MCF 10A (cell line): ENCODE measurements around the gene CYP21A2. TPM values are rescaled to one million over a fixed set of nuclear protein-coding genes. Genes with fewer than 3 reads are reported as not detected.

Experiments used
- BruUV-seq: library from RNA; stranded (reverse); fragments of 400-500 nt; replicated peaks from 2 replicates; lab custom pipeline; 2021; lab: Mats Ljungman, UMichigan
- CTCF ChIA-PET: fragments of 300-600 bp; sonication (Branson Sonifier 250); formaldehyde crosslinking; extraction: SDS; loops from one replicate; lab custom pipeline; 2021; ENCODE audit warnings: antibody characterized with exemption, inconsistent platforms; lab: Yijun Ruan, JAX
- POLR2A ChIA-PET: fragments of 300-600, 350-650 bp; sonication (Branson Sonifier 250); formaldehyde crosslinking; extraction: SDS; loops from one replicate; lab custom pipeline; 2020; ENCODE audit warnings: antibody characterized with exemption, inconsistent platforms; lab: Yijun Ruan, JAX
- DNase-seq: peaks from one replicate; pipeline ENCODE4 v3.0.0-alpha.2; 2018; ENCODE audit not compliant: unreplicated experiment
- H3K27ac Mint-ChIP-seq: one replicate; pipeline ENCODE4 v1.8.0; 2022; ENCODE audit warnings: mild to moderate bottlenecking, low read depth, mixed read lengths; ENCODE audit not compliant: unreplicated experiment
- H3K27me3 Mint-ChIP-seq: one replicate; pipeline ENCODE4 v1.8.0; 2022; ENCODE audit warnings: mixed read lengths; ENCODE audit not compliant: insufficient read depth, unreplicated experiment
- H3K36me3 Mint-ChIP-seq: one replicate; pipeline ENCODE4 v1.8.0; 2022; ENCODE audit warnings: mild to moderate bottlenecking, moderate library complexity, mixed read lengths; ENCODE audit not compliant: insufficient read depth, unreplicated experiment
- H3K4me1 Mint-ChIP-seq: one replicate; pipeline ENCODE4 v1.8.0; 2022; ENCODE audit warnings: mixed read lengths; ENCODE audit not compliant: insufficient read depth, unreplicated experiment
- H3K4me3 Mint-ChIP-seq: one replicate; pipeline ENCODE4 v1.8.0; 2022; ENCODE audit warnings: mild to moderate bottlenecking, moderate library complexity, mixed read lengths; ENCODE audit not compliant: unreplicated experiment
- H3K9me3 Mint-ChIP-seq: one replicate; pipeline ENCODE4 v1.8.0; 2022; ENCODE audit warnings: mixed read lengths; ENCODE audit not compliant: unreplicated experiment
- intact Hi-C: fragments of 100-400 bp; cut with micrococcal nuclease; formaldehyde crosslinking; loops from 2 replicates; pipeline ENCODE4 v1.14.1; 2022
- total RNA-seq: library from RNA; stranded (reverse); gene quantifications from 2 replicates; pipeline ENCODE4 v1.2.3, GENCODE V29; 2022
- TF ChIP-seq, protein P1 (sequence below): fragments of 200-600 bp; IDR thresholded peaks from one replicate; pipeline ENCODE4 v1.8.0; 2022; ENCODE audit warnings: antibody characterized with exemption, mild to moderate bottlenecking; ENCODE audit not compliant: unreplicated experiment

The CYP21A2 gene
- total RNA-seq, 1 experiment from 2014 or later, result 0.33 TPM

DNA sequence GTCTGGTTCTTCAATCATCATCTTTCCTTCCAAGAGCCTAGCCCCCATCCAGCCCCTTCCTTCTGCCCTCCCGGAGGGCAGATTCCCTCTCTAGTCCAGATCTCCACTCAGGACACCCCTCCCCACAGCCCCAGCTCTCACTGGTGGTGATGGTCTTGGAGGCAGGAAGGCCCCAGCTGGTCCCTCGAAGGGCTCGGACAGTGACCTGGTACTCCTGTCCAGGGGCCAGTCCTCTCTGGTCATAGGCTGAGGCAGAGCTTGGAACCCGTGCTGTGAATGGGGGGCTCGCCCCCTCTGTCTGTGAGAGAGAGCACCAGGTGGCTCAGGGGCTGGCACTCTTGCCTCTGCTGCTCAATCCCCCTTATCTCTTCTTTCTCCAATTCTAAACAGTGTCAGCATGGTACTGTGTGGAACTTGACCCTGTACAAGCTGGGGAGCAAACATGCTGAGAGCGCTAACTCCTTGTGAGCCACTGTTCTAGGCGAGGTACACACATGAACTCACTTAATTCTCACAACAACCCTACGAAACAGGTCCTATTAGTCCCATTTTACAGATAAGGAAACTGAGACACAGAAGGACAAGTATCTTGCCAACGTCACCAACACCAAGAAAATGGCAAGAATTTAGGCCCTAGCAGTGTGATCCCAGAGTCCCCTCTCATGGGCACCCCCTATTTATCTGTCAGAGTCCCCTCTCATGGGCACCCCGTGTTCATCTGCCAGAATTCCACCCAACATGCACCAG is 51.0 kb downstream of the CYP21A2 start:
- no peak overlapping the region for H3K27ac Mint-ChIP-seq

More for the DNA sequence above, 51.0 kb downstream of the CYP21A2 start:
- H3K9me3 Mint-ChIP-seq, result no peaks in the 10 kb centered on the region
- DNase-seq, result no peak
- BruUV-seq, result no TSS peak
- TF ChIP-seq, protein P1, sequence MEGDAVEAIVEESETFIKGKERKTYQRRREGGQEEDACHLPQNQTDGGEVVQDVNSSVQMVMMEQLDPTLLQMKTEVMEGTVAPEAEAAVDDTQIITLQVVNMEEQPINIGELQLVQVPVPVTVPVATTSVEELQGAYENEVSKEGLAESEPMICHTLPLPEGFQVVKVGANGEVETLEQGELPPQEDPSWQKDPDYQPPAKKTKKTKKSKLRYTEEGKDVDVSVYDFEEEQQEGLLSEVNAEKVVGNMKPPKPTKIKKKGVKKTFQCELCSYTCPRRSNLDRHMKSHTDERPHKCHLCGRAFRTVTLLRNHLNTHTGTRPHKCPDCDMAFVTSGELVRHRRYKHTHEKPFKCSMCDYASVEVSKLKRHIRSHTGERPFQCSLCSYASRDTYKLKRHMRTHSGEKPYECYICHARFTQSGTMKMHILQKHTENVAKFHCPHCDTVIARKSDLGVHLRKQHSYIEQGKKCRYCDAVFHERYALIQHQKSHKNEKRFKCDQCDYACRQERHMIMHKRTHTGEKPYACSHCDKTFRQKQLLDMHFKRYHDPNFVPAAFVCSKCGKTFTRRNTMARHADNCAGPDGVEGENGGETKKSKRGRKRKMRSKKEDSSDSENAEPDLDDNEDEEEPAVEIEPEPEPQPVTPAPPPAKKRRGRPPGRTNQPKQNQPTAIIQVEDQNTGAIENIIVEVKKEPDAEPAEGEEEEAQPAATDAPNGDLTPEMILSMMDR, result no peak
- intact Hi-C loops, result no loop called here
- peaks cover 34% of the 10 kb centered on the region for H3K4me1 Mint-ChIP-seq
- peaks cover 24% of the 10 kb centered on the region for H3K27me3 Mint-ChIP-seq
- peaks cover 5% of the 10 kb centered on the region for H3K36me3 Mint-ChIP-seq
- no peak overlapping the region for H3K4me3 Mint-ChIP-seq
- CTCF ChIA-PET, result interaction anchor here (0.7 to 1.4 kb wide), 3 partner anchors 12 to 119 kb away, joined by 3 to 6 read pairs (median 3); no protein-coding TSS in a partner anchor
- POLR2A ChIA-PET, result interaction anchor here (1.6 to 1.7 kb wide), 2 partner anchors 29 to 41 kb away, joined by 4 to 6 read pairs; partner anchors contain the start of gene FKBPL

Other genes starting within 250 kb of the CYP21A2 start
- gene VARS1, start 242.7 kb upstream of the CYP21A2 start, total RNA-seq, result 133 and 200 TPM in 2 replicates
- gene LSM2, start 231.4 kb upstream of the CYP21A2 start, total RNA-seq, result 36.9 and 47.4 TPM in 2 replicates
- 0.35 and 0.79 TPM in 2 replicates for gene HSPA1L, start 223.1 kb upstream of the CYP21A2 start, total RNA-seq
- 20.3 and 34.0 TPM in 2 replicates for gene HSPA1A, start 222.9 kb upstream of the CYP21A2 start, total RNA-seq
- 29.8 and 51.6 TPM in 2 replicates for gene HSPA1B, start 210.7 kb upstream of the CYP21A2 start, total RNA-seq
- gene NEU1, start 175.6 kb upstream of the CYP21A2 start, total RNA-seq, result 19.7 and 43.8 TPM in 2 replicates
- gene SLC44A4, start 159.4 kb upstream of the CYP21A2 start, total RNA-seq, result not detected in 2 replicates
- 20.2 and 21.8 TPM in 2 replicates for gene EHMT2, start 140.7 kb upstream of the CYP21A2 start, total RNA-seq
- gene ZBTB12, start 136.3 kb upstream of the CYP21A2 start, total RNA-seq, result 3.6 and 4.0 TPM in 2 replicates
- not detected in 2 replicates for gene C2, start 110.7 kb upstream of the CYP21A2 start, total RNA-seq
- 24.5 and 24.6 TPM in 2 replicates for gene CFB, start 92.3 kb upstream of the CYP21A2 start, total RNA-seq
- 90.7 and 113 TPM in 2 replicates for gene NELFE, start 79.4 kb upstream of the CYP21A2 start, total RNA-seq
- gene SKIC2, start 79.2 kb upstream of the CYP21A2 start, total RNA-seq, result 53.1 and 66.2 TPM in 2 replicates
- 39.1 and 41.4 TPM in 2 replicates for gene DXO, start 66.3 kb upstream of the CYP21A2 start, total RNA-seq
- gene C4A, start 56.4 kb upstream of the CYP21A2 start, total RNA-seq, result 7.7 and 16.2 TPM in 2 replicates
- 7.7 and 12.7 TPM in 2 replicates for gene C4B, start 23.6 kb upstream of the CYP21A2 start, total RNA-seq
- gene TNXB, start 70.9 kb downstream of the CYP21A2 start, total RNA-seq, result 3.0 and 4.3 TPM in 2 replicates
- gene ATF6B, start 89.8 kb downstream of the CYP21A2 start, total RNA-seq, result 65.6 and 86.5 TPM in 2 replicates
- gene FKBPL, start 91.9 kb downstream of the CYP21A2 start, total RNA-seq, result 4.8 and 5.8 TPM in 2 replicates
- 0.17 and 0.19 TPM in 2 replicates for gene PRRT1, start 113.5 kb downstream of the CYP21A2 start, total RNA-seq
- gene PPT2, start 115.7 kb downstream of the CYP21A2 start, total RNA-seq, result 3.7 and 5.4 TPM in 2 replicates
- gene EGFL8, start 126.2 kb downstream of the CYP21A2 start, total RNA-seq, result 3.1 and 6.7 TPM in 2 replicates
- 37.8 and 43.4 TPM in 2 replicates for gene AGPAT1, start 137.7 kb downstream of the CYP21A2 start, total RNA-seq
- gene RNF5, start 140.0 kb downstream of the CYP21A2 start, total RNA-seq, result 28.1 and 29.6 TPM in 2 replicates
- gene AGER, start 145.8 kb downstream of the CYP21A2 start, total RNA-seq, result 8.0 and 8.4 TPM in 2 replicates
- gene PBX2, start 151.8 kb downstream of the CYP21A2 start, total RNA-seq, result 48.1 and 49.2 TPM in 2 replicates
- gene GPSM3, start 154.2 kb downstream of the CYP21A2 start, total RNA-seq, result 0.71 and 0.84 TPM in 2 replicates
- gene NOTCH4, start 185.7 kb downstream of the CYP21A2 start, total RNA-seq, result not detected in 2 replicates